Body of pancreas (tissue), 4 donors: ENCODE measurements around the gene CADPS. TPM values are rescaled to one million over a fixed set of nuclear protein-coding genes. Genes with fewer than 3 reads are reported as not detected.

ENCODE experiments used
- ATAC-seq: fragments of 150-250 bp; one replicate; pipeline ENCODE4 v1.9.1; 2016
- DNase-seq, 4 donors: peaks; one replicate each; pipeline ENCODE4 v3.0.0-alpha.2; 2019
- H3K27ac ChIP-seq, 4 donors: fragments of 200-600 bp; sonication (generic); 1 replicate in 3 of 4; 2 replicates in 1 of 4; pipeline versions ENCODE4 v1.5.1 to v1.6.1; 2016 to 2019; ENCODE audit warnings: mild to moderate bottlenecking in 1 of 4, mixed read lengths in 1 of 4, moderate library complexity in 1 of 4
- H3K27me3 ChIP-seq, 2 donors: fragments of 200-600 bp; sonication (generic); one replicate each; pipeline ENCODE4 v1.6.0; 2016; ENCODE audit warnings: mild to moderate bottlenecking in 1 of 2
- H3K36me3 ChIP-seq, 2 donors: fragments of 200-600 bp; sonication (generic); replicated peaks in 1 of 2; 2 replicates each; pipeline ENCODE4 v1.5.1; 2016; ENCODE audit warnings: low read depth in 2 of 2; ENCODE audit not compliant: insufficient read depth in 1 of 2
- H3K4me1 ChIP-seq: fragments of 200-600 bp; sonication (generic); one replicate; pipeline ENCODE4 v1.6.0; 2016
- H3K4me3 ChIP-seq, 2 donors: fragments of 200-600 bp; sonication (generic); 1 replicate in 1 of 2; 2 replicates in 1 of 2; pipeline ENCODE4 v1.5.1; 2016 to 2019
- H3K9me3 ChIP-seq, 3 donors: fragments of 200-600 bp; sonication (generic); 1 replicate in 2 of 3; 2 replicates in 1 of 3; pipeline ENCODE4 v1.5.1; 2016
- CTCF ChIP-seq, 7 experiments: fragments of 450-650 bp in 4 of 7; fragments of 200-600 bp in 3 of 7; sonication (generic) in 3 of 7; IDR thresholded peaks; one replicate each; pipeline ENCODE4 v1.5.1; 2016 to 2019; ENCODE audit warnings: antibody characterized with exemption in 7 of 7
- POLR2A ChIP-seq, 3 donors: fragments of 450-650 bp; IDR thresholded peaks; one replicate each; pipeline ENCODE4 v1.6.1; 2016; ENCODE audit warnings: antibody characterized with exemption in 3 of 3, mild to moderate bottlenecking in 2 of 3
- WGBS, 2 donors: methylation state at CpG; one replicate each; pipeline ENCODE4 v1.1.5; 2017; 5-methylcytosine and 5-hydroxymethylcytosine counted together
- intact Hi-C: fragments of 100-400 bp; cut with DNase I; formaldehyde crosslinking; loops from one replicate; pipeline ENCODE4 v1.15.1; 2023
- total RNA-seq, 2 donors: library from RNA; depleted of rRNA; stranded (reverse); fragments of >200 nt; gene quantifications; one replicate each; pipeline ENCODE4 v1.1.0, GENCODE V29; 2016

The CADPS gene
- total RNA-seq, 2 donors from 2014 or later = 22.1 to 67.6 TPM

GRCh38 chr3:62703451-62704167 is 171.6 kb downstream of the CADPS start:
- no peak overlapping the region for H3K27ac ChIP-seq
- no peak for DNase-seq
- no peak for ATAC-seq
- no peaks in the 10 kb centered on the region for H3K9me3 ChIP-seq
- no peaks in the 10 kb centered on the region for H3K27me3 ChIP-seq
- no peak overlapping the region for H3K4me3 ChIP-seq
- TF ChIP-seq POLR2A (IDR thresholded peaks at IDR 0.05) (no peak), CTCF (IDR thresholded peaks at IDR 0.05) (no peak)
- H3K4me1 ChIP-seq = no peaks in the 10 kb centered on the region
- no peaks in the 10 kb centered on the region for H3K36me3 ChIP-seq
- intact Hi-C loops = no loop called here
- WGBS, 2 donors = 32 to 71% methylated on average over 4 of the region's 4 CpGs

- Histone ChIP-seq H3K9me3 (no peaks in the 10 kb centered on the region), H3K4me3 (no peak overlapping the region), H3K27ac (no peak overlapping the region), H3K36me3 (no peaks in the 10 kb centered on the region), H3K27me3 (no peaks in the 10 kb centered on the region), H3K4me1 (no peaks in the 10 kb centered on the region)
- DNase-seq (no peak), ATAC-seq (no peak)
- 59 to 64% methylated on average over 3 of the region's 3 CpGs for WGBS, 2 donors
- TF ChIP-seq POLR2A (IDR thresholded peaks at IDR 0.05) = no peak
- TF ChIP-seq CTCF (IDR thresholded peaks at IDR 0.05) = no peak
- intact Hi-C loops = no loop called here
These were observed 174.9 kb downstream of the CADPS start for GRCh38 chr3:62700357-62700756.

- no peak for ATAC-seq
- TF ChIP-seq CTCF (IDR thresholded peaks at IDR 0.05) = no peak
- TF ChIP-seq POLR2A (IDR thresholded peaks at IDR 0.05) = no peak
- Histone ChIP-seq H3K27me3 (no peaks in the 10 kb centered on the region), H3K4me1 (no peaks in the 10 kb centered on the region), H3K4me3 (no peak overlapping the region), H3K36me3 (no peaks in the 10 kb centered on the region), H3K9me3 (no peaks in the 10 kb centered on the region), H3K27ac (no peak overlapping the region)
- WGBS, 2 donors = 62 to 71% methylated on average over 6 to 7 of the region's 7 CpGs
- DNase-seq = no peak
- intact Hi-C loops = no loop called here
These were observed 175.5 kb downstream of the CADPS start for GRCh38 chr3:62699728-62700127.

GRCh38 chr3:62696011-62696410 is 179.2 kb downstream of the CADPS start:
- Histone ChIP-seq H3K27ac (no peak overlapping the region), H3K4me3 (no peak overlapping the region), H3K4me1 (no peaks in the 10 kb centered on the region), H3K36me3 (no peaks in the 10 kb centered on the region), H3K9me3 (no peaks in the 10 kb centered on the region), H3K27me3 (no peaks in the 10 kb centered on the region)
- TF ChIP-seq POLR2A (IDR thresholded peaks at IDR 0.05) (no peak), CTCF (IDR thresholded peaks at IDR 0.05) (no peak)
- no peak for DNase-seq
- no peak for ATAC-seq
- intact Hi-C loops = no loop called here

- intact Hi-C loops = no loop called here
- no peak overlapping the region for H3K4me3 ChIP-seq
- ATAC-seq = no peak
- H3K9me3 ChIP-seq = no peaks in the 10 kb centered on the region
- no peaks in the 10 kb centered on the region for H3K27me3 ChIP-seq
- no peak for DNase-seq
- no peak overlapping the region for H3K27ac ChIP-seq
- no peaks in the 10 kb centered on the region for H3K4me1 ChIP-seq
- TF ChIP-seq CTCF (IDR thresholded peaks at IDR 0.05) = no peak
- no peak for TF ChIP-seq POLR2A (IDR thresholded peaks at IDR 0.05)
- no peaks in the 10 kb centered on the region for H3K36me3 ChIP-seq
- WGBS, 2 donors = 37 to 40% methylated on average over 2 of the region's 2 CpGs
These were observed 186.4 kb downstream of the CADPS start for GRCh38 chr3:62688812-62689211.
